IgD-negative memory B cell (primary cell): ENCODE results near the gene PEX12. TPM values are rescaled to one million over a fixed set of nuclear protein-coding genes. Genes with fewer than 3 reads are reported as not detected.
"Not testable (repeated sequence)": the region's sequence is repeated elsewhere in the genome, so short reads cannot be mapped to it uniquely, and the experiment has no call there.

Experiments used
- H3K27ac Mint-ChIP-seq, 3 donors: one replicate each; pipeline ENCODE4 v1.8.0; 2020 to 2022; ENCODE audit warnings: mild to moderate bottlenecking in 3 of 3, mixed read lengths in 3 of 3, moderate library complexity in 1 of 3
- H3K27me3 Mint-ChIP-seq: one replicate; pipeline ENCODE4 v1.8.0; 2021; ENCODE audit warnings: mixed read lengths
- H3K36me3 Mint-ChIP-seq: one replicate; pipeline ENCODE4 v1.8.0; 2020; ENCODE audit warnings: mild to moderate bottlenecking, mixed read lengths
- H3K4me1 Mint-ChIP-seq, 3 donors: one replicate each; pipeline ENCODE4 v1.8.0; 2020 to 2022; ENCODE audit warnings: mixed read lengths in 3 of 3, mild to moderate bottlenecking in 1 of 3
- H3K4me3 Mint-ChIP-seq, 4 donors: one replicate each; pipeline ENCODE4 v1.8.0; 2020 to 2022; ENCODE audit warnings: mild to moderate bottlenecking in 4 of 4, mixed read lengths in 4 of 4, moderate library complexity in 3 of 4
- H3K9me3 Mint-ChIP-seq, 3 donors: one replicate each; pipeline ENCODE4 v1.8.0; 2020 to 2021; ENCODE audit warnings: mixed read lengths in 3 of 3, mild to moderate bottlenecking in 1 of 3
- polyA plus RNA-seq: library from polyadenylated mRNA; unstranded; fragments of 300-500 nt; fragmentation: Illumina TruSeq; gene quantifications from one replicate; pipeline ENCODE4 v1.2.3, GENCODE V29; 2021

Gene PEX12
- polyA plus RNA-seq, 1 donor from 2014 or later: 1.3 TPM

- peaks cover 0 to 5% (median 4%) of the 10 kb centered on the region in 3 donors for H3K4me1 Mint-ChIP-seq
- no peak overlapping the region for H3K4me3 Mint-ChIP-seq
- H3K9me3 Mint-ChIP-seq: no peaks in the 10 kb centered on the region
- H3K36me3 Mint-ChIP-seq: peaks cover 2% of the 10 kb centered on the region
- H3K27me3 Mint-ChIP-seq: no peaks in the 10 kb centered on the region
- H3K27ac Mint-ChIP-seq: no peak overlapping the region
Measured at GRCh38 chr17:35596072-35596471, 17.7 kb upstream of the PEX12 start.

- H3K27ac Mint-ChIP-seq: peak overlapping the region; percentile 3 to 98 (median 83)
- peaks cover 15 to 30% (median 27%) of the 10 kb centered on the region in 3 donors for H3K4me1 Mint-ChIP-seq
- H3K36me3 Mint-ChIP-seq: peaks cover 4% of the 10 kb centered on the region
- H3K4me3 Mint-ChIP-seq: peak overlapping the region; percentile 89 to 99 (median 98)
- no peaks in the 10 kb centered on the region for H3K9me3 Mint-ChIP-seq
- H3K27me3 Mint-ChIP-seq: peaks cover 2% of the 10 kb centered on the region
Measured at GRCh38 chr17:35588196-35588920, 10.0 kb upstream of the PEX12 start.

GRCh38 chr17:35587074-35587961, 8.9 kb upstream of the PEX12 start, which contains the start of gene AP2B1:
AP2B1 (plus strand) TSS chr17:35587322; CDS start chr17:35594031, 6,709 bp downstream.
- peaks cover 15 to 30% (median 27%) of the 10 kb centered on the region in 3 donors for H3K4me1 Mint-ChIP-seq
- no peaks in the 10 kb centered on the region for H3K9me3 Mint-ChIP-seq
- peak within 1 kb of the TSS; percentile 83 to 98 (median 98) for H3K27ac Mint-ChIP-seq
- peaks cover 6% of the 10 kb centered on the region for H3K36me3 Mint-ChIP-seq
- peaks cover 2% of the 10 kb centered on the region for H3K27me3 Mint-ChIP-seq
- peak within 1 kb of the TSS; percentile 89 to 99 (median 98) for H3K4me3 Mint-ChIP-seq

GRCh38 chr17:35586569-35587073, 8.2 kb upstream of the PEX12 start:
- peaks cover 15 to 29% (median 27%) of the 10 kb centered on the region in 3 donors for H3K4me1 Mint-ChIP-seq
- H3K9me3 Mint-ChIP-seq: no peaks in the 10 kb centered on the region
- H3K27ac Mint-ChIP-seq: peak overlapping the region; percentile 83 to 98 (median 98)
- peak overlapping the region; percentile 89 to 99 (median 98) for H3K4me3 Mint-ChIP-seq
- H3K36me3 Mint-ChIP-seq: peaks cover 6% of the 10 kb centered on the region
- peaks cover 2% of the 10 kb centered on the region for H3K27me3 Mint-ChIP-seq

GRCh38 chr17:35584061-35584460, 5.7 kb upstream of the PEX12 start:
- Mint-ChIP-seq H3K4me1 (peaks cover 13 to 25% (median 15%) of the 10 kb centered on the region in 3 donors), H3K27me3 (peaks cover 2% of the 10 kb centered on the region), H3K9me3 (no peaks in the 10 kb centered on the region), H3K4me3 (peak overlapping the region in 1 of 4 donors; percentile 7), H3K27ac (peak overlapping the region in 1 of 3 donors; percentile 15), H3K36me3 (peaks cover 6% of the 10 kb centered on the region)

- Mint-ChIP-seq H3K4me3 (peak overlapping the region; percentile 93 to 100 (median 100)), H3K9me3 (no peaks in the 10 kb centered on the region), H3K36me3 (peaks cover 5% of the 10 kb centered on the region), H3K27ac (peak overlapping the region; percentile 98 to 99 (median 98)), H3K4me1 (peaks cover 16 to 20% (median 19%) of the 10 kb centered on the region in 3 donors), H3K27me3 (peaks cover 2% of the 10 kb centered on the region)
Measured at GRCh38 chr17:35578929-35579432, 610 bp upstream of the PEX12 start.

- H3K27me3 Mint-ChIP-seq: no peaks in the 10 kb centered on the region
- H3K4me1 Mint-ChIP-seq: peaks cover 16 to 20% (median 19%) of the 10 kb centered on the region in 3 donors
- H3K36me3 Mint-ChIP-seq: peaks cover 4% of the 10 kb centered on the region
- peak overlapping the region; percentile 93 to 100 (median 100) for H3K4me3 Mint-ChIP-seq
- H3K27ac Mint-ChIP-seq: peak overlapping the region; percentile 98 to 99 (median 98)
- H3K9me3 Mint-ChIP-seq: no peaks in the 10 kb centered on the region
Measured at GRCh38 chr17:35577830-35578196, 558 bp downstream of the PEX12 start.

- Mint-ChIP-seq H3K9me3 (no peaks in the 10 kb centered on the region), H3K27ac (peak overlapping the region in 1 of 3 donors; percentile 36), H3K4me3 (peak overlapping the region in 1 of 4 donors; percentile 100), H3K27me3 (no peaks in the 10 kb centered on the region), H3K4me1 (peaks cover 16 to 22% (median 20%) of the 10 kb centered on the region in 3 donors), H3K36me3 (peaks cover 3% of the 10 kb centered on the region)
Measured at GRCh38 chr17:35575759-35576158, 2.6 kb downstream of the PEX12 start.

- Mint-ChIP-seq H3K4me3 (peak overlapping the region; percentile 27 to 74 (median 56)), H3K9me3 (no peaks in the 10 kb centered on the region), H3K36me3 (peaks cover 1% of the 10 kb centered on the region), H3K4me1 (peaks cover 13 to 17% (median 15%) of the 10 kb centered on the region in 3 donors), H3K27ac (peak overlapping the region in 1 of 3 donors; percentile 39), H3K27me3 (no peaks in the 10 kb centered on the region)
Measured at GRCh38 chr17:35569405-35569804, 9.0 kb downstream of the PEX12 start.

GRCh38 chr17:35568561-35568960, 9.8 kb downstream of the PEX12 start:
- Mint-ChIP-seq H3K9me3 (no peaks in the 10 kb centered on the region), H3K27ac (peak overlapping the region; percentile 72 to 99 (median 97)), H3K4me3 (peak overlapping the region; percentile 95 to 99 (median 97)), H3K36me3 (peaks cover 1% of the 10 kb centered on the region), H3K27me3 (peaks cover 2% of the 10 kb centered on the region), H3K4me1 (peaks cover 13 to 17% (median 15%) of the 10 kb centered on the region in 3 donors)

GRCh38 chr17:35566968-35567367, 11.4 kb downstream of the PEX12 start:
- H3K27ac Mint-ChIP-seq: peak overlapping the region in 1 of 3 donors; percentile 55

GRCh38 chr17:35563181-35563580, 15.2 kb downstream of the PEX12 start:
- H3K4me1 Mint-ChIP-seq, H3K9me3 Mint-ChIP-seq, H3K4me3 Mint-ChIP-seq, H3K36me3 Mint-ChIP-seq, H3K27ac Mint-ChIP-seq: not testable (repeated sequence)
- peaks cover 15% of the 10 kb centered on the region for H3K27me3 Mint-ChIP-seq

More at GRCh38 chr17:35566968-35567367, 11.4 kb downstream of the PEX12 start:
- H3K36me3 Mint-ChIP-seq: peaks cover 1% of the 10 kb centered on the region
- no peaks in the 10 kb centered on the region for H3K9me3 Mint-ChIP-seq
- peaks cover 2% of the 10 kb centered on the region for H3K27me3 Mint-ChIP-seq
- H3K4me3 Mint-ChIP-seq: peak overlapping the region; percentile 73 to 98 (median 86)
- H3K4me1 Mint-ChIP-seq: peaks cover 13 to 17% (median 15%) of the 10 kb centered on the region in 3 donors

GRCh38 chr17:35560703-35561102, 17.7 kb downstream of the PEX12 start, which contains the start of gene SLFN14:
SLFN14 (minus strand) TSS chr17:35560819; CDS start chr17:35558062, 2,757 bp downstream.
- Mint-ChIP-seq H3K27me3 (peaks cover 24% of the 10 kb centered on the region), H3K36me3 (no peaks in the 10 kb centered on the region), H3K4me3 (no peak within 1 kb of the TSS), H3K4me1 (no peaks in the 10 kb centered on the region), H3K27ac (no peak within 1 kb of the TSS), H3K9me3 (no peaks in the 10 kb centered on the region)

GRCh38 chr17:35559495-35560210, 18.7 kb downstream of the PEX12 start:
- Mint-ChIP-seq H3K4me3 (no peak overlapping the region), H3K27me3 (peaks cover 24% of the 10 kb centered on the region), H3K9me3 (no peaks in the 10 kb centered on the region), H3K4me1 (no peaks in the 10 kb centered on the region), H3K36me3 (no peaks in the 10 kb centered on the region), H3K27ac (no peak overlapping the region)
